ENCODE results near the gene SSUH2.
"Not testable (repeated sequence)": the region's sequence is repeated elsewhere in the genome, so short reads cannot be mapped to it uniquely, and the experiment has no call there.

Gene SSUH2

GRCh38 chr3:8644748-8645390 is at the start of gene SSUH2:
SSUH2 (minus strand) TSS chr3:8644798; CDS start chr3:8644758, 40 bp downstream.
- Histone ChIP-seq H3K9ac (ENCODE audit: insufficient read length) (no peak within 1 kb of the TSS), H3K4me3 (no peak within 1 kb of the TSS), H3K36me3 (ENCODE audit: insufficient read depth, low read length) (no peaks in the 10 kb centered on the region), H3K27ac (no peak within 1 kb of the TSS), H3K9me3 (ENCODE audit: low read depth, low read length) (no peaks in the 10 kb centered on the region)
- DNase-seq (ENCODE audit: low read depth, low spot score) = no peak
- TF ChIP-seq POLR2AphosphoS5 (IDR thresholded peaks at IDR 0.05; ENCODE audit: borderline replicate concordance, low read depth, low read length) (no peak), EZH2 (IDR thresholded peaks at IDR 0.05) (no peak), FOXP2 (optimal IDR thresholded peaks at IDR 0.05; ENCODE audit: control extremely low read depth, extremely low read length, insufficient read depth) (no peak)

- H3K9me3 ChIP-seq (ENCODE audit: low read depth, low read length); H3K27ac ChIP-seq; H3K4me3 ChIP-seq; H3K9ac ChIP-seq (ENCODE audit: insufficient read length); DNase-seq (ENCODE audit: low read depth, low spot score); H3K36me3 ChIP-seq (ENCODE audit: insufficient read depth, low read length): not testable (repeated sequence)
Measured at GRCh38 chr3:8691295-8691694, 46.7 kb upstream of the SSUH2 start.

GRCh38 chr3:8684992-8685391 is 40.4 kb upstream of the SSUH2 start:
- H3K27ac ChIP-seq; H3K9me3 ChIP-seq (ENCODE audit: low read depth, low read length); H3K4me3 ChIP-seq; H3K9ac ChIP-seq (ENCODE audit: insufficient read length); H3K36me3 ChIP-seq (ENCODE audit: insufficient read depth, low read length); DNase-seq (ENCODE audit: low read depth, low spot score): not testable (repeated sequence)

GRCh38 chr3:8682850-8683574 is 38.4 kb upstream of the SSUH2 start:
- not testable (repeated sequence) for DNase-seq (ENCODE audit: low read depth, low spot score); H3K27ac ChIP-seq; H3K4me3 ChIP-seq; H3K36me3 ChIP-seq (ENCODE audit: insufficient read depth, low read length); H3K9me3 ChIP-seq (ENCODE audit: low read depth, low read length); H3K9ac ChIP-seq (ENCODE audit: insufficient read length)

- DNase-seq (ENCODE audit: low read depth, low spot score); H3K4me3 ChIP-seq; H3K36me3 ChIP-seq (ENCODE audit: insufficient read depth, low read length); H3K27ac ChIP-seq; H3K9ac ChIP-seq (ENCODE audit: insufficient read length); H3K9me3 ChIP-seq (ENCODE audit: low read depth, low read length): not testable (repeated sequence)
Measured at GRCh38 chr3:8681881-8682538, 37.4 kb upstream of the SSUH2 start.

- H3K36me3 ChIP-seq (ENCODE audit: insufficient read depth, low read length) = no peaks in the 10 kb centered on the region
- H3K27ac ChIP-seq = no peak overlapping the region
- H3K4me3 ChIP-seq = no peak overlapping the region
- H3K9me3 ChIP-seq (ENCODE audit: low read depth, low read length) = no peaks in the 10 kb centered on the region
- no peak for DNase-seq (ENCODE audit: low read depth, low spot score)
- TF ChIP-seq POLR2AphosphoS5 (IDR thresholded peaks at IDR 0.05; ENCODE audit: borderline replicate concordance, low read depth, low read length) (no peak), FOXP2 (optimal IDR thresholded peaks at IDR 0.05; ENCODE audit: control extremely low read depth, extremely low read length, insufficient read depth) (no peak), EZH2 (IDR thresholded peaks at IDR 0.05) (no peak)
- no peak overlapping the region for H3K9ac ChIP-seq (ENCODE audit: insufficient read length)
Measured at GRCh38 chr3:8681349-8681748, 36.8 kb upstream of the SSUH2 start.

- H3K27ac ChIP-seq; H3K9ac ChIP-seq (ENCODE audit: insufficient read length); H3K36me3 ChIP-seq (ENCODE audit: insufficient read depth, low read length); H3K9me3 ChIP-seq (ENCODE audit: low read depth, low read length); H3K4me3 ChIP-seq; DNase-seq (ENCODE audit: low read depth, low spot score): not testable (repeated sequence)
Measured at GRCh38 chr3:8679817-8680553, 35.4 kb upstream of the SSUH2 start.

- DNase-seq (ENCODE audit: low read depth, low spot score) = no peak
- H3K9me3 ChIP-seq (ENCODE audit: low read depth, low read length) = no peaks in the 10 kb centered on the region
Measured at GRCh38 chr3:8678751-8679150, 34.2 kb upstream of the SSUH2 start.

GRCh38 chr3:8677258-8677657 is 32.7 kb upstream of the SSUH2 start:
- H3K27ac ChIP-seq; H3K9ac ChIP-seq (ENCODE audit: insufficient read length): not testable (repeated sequence)

More at GRCh38 chr3:8678751-8679150, 34.2 kb upstream of the SSUH2 start:
- H3K27ac ChIP-seq = no peak overlapping the region
- no peak overlapping the region for H3K4me3 ChIP-seq
- H3K9ac ChIP-seq (ENCODE audit: insufficient read length) = no peak overlapping the region
- no peak for TF ChIP-seq FOXP2 (optimal IDR thresholded peaks at IDR 0.05; ENCODE audit: control extremely low read depth, extremely low read length, insufficient read depth)
- TF ChIP-seq POLR2AphosphoS5 (IDR thresholded peaks at IDR 0.05; ENCODE audit: borderline replicate concordance, low read depth, low read length) = no peak
- TF ChIP-seq EZH2 (IDR thresholded peaks at IDR 0.05) = no peak
- no peaks in the 10 kb centered on the region for H3K36me3 ChIP-seq (ENCODE audit: insufficient read depth, low read length)

GRCh38 chr3:8675591-8675990 is 31.0 kb upstream of the SSUH2 start:
- H3K36me3 ChIP-seq (ENCODE audit: insufficient read depth, low read length); H3K9me3 ChIP-seq (ENCODE audit: low read depth, low read length); H3K27ac ChIP-seq; DNase-seq (ENCODE audit: low read depth, low spot score); H3K9ac ChIP-seq (ENCODE audit: insufficient read length); H3K4me3 ChIP-seq: not testable (repeated sequence)

More at GRCh38 chr3:8677258-8677657, 32.7 kb upstream of the SSUH2 start:
- H3K4me3 ChIP-seq; H3K9me3 ChIP-seq (ENCODE audit: low read depth, low read length); H3K36me3 ChIP-seq (ENCODE audit: insufficient read depth, low read length); DNase-seq (ENCODE audit: low read depth, low spot score): not testable (repeated sequence)
